ENCODE results near the gene LYZL4. TPM values are rescaled to one million over a fixed set of nuclear protein-coding genes. Genes with fewer than 3 reads are reported as not detected.
A peak's percentile ranks its signal among the peaks of the same experiment; 100 is the strongest.

Gene LYZL4
- total and polyA plus RNA-seq, 2 of the 13 experiments (the other 11 are each of a cell fraction or from before 2014, with no cell fraction given) = not detected

DNA sequence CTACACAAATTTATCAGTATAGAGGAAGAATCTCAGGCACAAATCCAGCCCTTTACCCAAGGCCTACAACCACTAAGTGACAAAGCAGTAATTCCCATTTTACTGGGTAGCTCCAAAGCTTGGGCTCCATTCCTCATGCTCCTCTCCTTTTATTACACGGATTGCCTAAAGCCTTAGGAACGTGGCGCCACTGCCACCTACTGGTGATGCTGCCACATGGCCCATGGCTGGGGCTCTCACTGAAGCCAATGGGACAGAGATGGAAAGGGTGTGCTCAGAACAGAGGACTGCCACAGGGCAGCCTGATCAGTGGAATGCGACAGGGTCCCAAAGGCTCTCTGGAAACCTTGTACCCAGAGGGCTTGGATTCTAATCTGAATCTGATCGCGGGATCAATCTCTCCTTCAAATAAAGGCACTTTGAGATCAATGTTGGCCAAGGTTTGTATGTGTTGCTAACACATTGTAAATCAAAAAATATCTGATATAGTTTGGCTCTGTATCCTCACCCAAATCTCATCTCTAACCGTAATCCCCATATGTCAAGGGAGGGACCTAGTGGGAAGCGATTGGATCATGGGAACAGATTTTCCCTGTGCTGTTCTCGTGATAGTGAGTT lies 33.5 kb upstream of the LYZL4 start (continued):
- TF ChIP-seq SAFB2 (CRISPR knock-in tag; IDR thresholded peaks at IDR 0.05; ENCODE audit: borderline replicate concordance, low read depth) = no peak
- 0 out of 2 replicates have a peak, but pooled peaks have one; percentile 54 for TF ChIP-seq ZNF598 (CRISPR knock-in tag; IDR thresholded peaks at IDR 0.05; ENCODE audit: borderline replicate concordance)
- TF ChIP-seq TSC22D2 (CRISPR knock-in tag; IDR thresholded peaks at IDR 0.05; ENCODE audit: borderline replicate concordance) = 0 out of 2 replicates have a peak, but pooled peaks have one; percentile 64
- TF ChIP-seq, protein P1, sequence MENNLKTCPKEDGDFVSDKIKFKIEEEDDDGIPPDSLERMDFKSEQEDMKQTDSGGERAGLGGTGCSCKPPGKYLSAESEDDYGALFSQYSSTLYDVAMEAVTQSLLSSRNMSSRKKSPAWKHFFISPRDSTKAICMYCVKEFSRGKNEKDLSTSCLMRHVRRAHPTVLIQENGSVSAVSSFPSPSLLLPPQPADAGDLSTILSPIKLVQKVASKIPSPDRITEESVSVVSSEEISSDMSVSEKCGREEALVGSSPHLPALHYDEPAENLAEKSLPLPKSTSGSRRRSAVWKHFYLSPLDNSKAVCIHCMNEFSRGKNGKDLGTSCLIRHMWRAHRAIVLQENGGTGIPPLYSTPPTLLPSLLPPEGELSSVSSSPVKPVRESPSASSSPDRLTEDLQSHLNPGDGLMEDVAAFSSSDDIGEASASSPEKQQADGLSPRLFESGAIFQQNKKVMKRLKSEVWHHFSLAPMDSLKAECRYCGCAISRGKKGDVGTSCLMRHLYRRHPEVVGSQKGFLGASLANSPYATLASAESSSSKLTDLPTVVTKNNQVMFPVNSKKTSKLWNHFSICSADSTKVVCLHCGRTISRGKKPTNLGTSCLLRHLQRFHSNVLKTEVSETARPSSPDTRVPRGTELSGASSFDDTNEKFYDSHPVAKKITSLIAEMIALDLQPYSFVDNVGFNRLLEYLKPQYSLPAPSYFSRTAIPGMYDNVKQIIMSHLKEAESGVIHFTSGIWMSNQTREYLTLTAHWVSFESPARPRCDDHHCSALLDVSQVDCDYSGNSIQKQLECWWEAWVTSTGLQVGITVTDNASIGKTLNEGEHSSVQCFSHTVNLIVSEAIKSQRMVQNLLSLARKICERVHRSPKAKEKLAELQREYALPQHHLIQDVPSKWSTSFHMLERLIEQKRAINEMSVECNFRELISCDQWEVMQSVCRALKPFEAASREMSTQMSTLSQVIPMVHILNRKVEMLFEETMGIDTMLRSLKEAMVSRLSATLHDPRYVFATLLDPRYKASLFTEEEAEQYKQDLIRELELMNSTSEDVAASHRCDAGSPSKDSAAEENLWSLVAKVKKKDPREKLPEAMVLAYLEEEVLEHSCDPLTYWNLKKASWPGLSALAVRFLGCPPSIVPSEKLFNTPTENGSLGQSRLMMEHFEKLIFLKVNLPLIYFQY (CRISPR knock-in tag; IDR thresholded peaks at IDR 0.05; ENCODE audit: borderline replicate concordance) = no peak
- TF ChIP-seq MTA1 (CRISPR knock-in tag; IDR thresholded peaks at IDR 0.05; ENCODE audit: borderline replicate concordance) = no peak
- TF ChIP-seq ZNF749 (CRISPR knock-in tag; IDR thresholded peaks at IDR 0.05; ENCODE audit: borderline replicate concordance) = no peak
- no peak for TF ChIP-seq FOXM1 (CRISPR knock-in tag; IDR thresholded peaks at IDR 0.05)
- peak; percentile 97 for TF ChIP-seq SMC3 (IDR thresholded peaks at IDR 0.05; ENCODE audit: low read length)
- no peak for TF ChIP-seq SIX1 (CRISPR knock-in tag; IDR thresholded peaks at IDR 0.05; ENCODE audit: borderline replicate concordance)
- TF ChIP-seq, protein P2, sequence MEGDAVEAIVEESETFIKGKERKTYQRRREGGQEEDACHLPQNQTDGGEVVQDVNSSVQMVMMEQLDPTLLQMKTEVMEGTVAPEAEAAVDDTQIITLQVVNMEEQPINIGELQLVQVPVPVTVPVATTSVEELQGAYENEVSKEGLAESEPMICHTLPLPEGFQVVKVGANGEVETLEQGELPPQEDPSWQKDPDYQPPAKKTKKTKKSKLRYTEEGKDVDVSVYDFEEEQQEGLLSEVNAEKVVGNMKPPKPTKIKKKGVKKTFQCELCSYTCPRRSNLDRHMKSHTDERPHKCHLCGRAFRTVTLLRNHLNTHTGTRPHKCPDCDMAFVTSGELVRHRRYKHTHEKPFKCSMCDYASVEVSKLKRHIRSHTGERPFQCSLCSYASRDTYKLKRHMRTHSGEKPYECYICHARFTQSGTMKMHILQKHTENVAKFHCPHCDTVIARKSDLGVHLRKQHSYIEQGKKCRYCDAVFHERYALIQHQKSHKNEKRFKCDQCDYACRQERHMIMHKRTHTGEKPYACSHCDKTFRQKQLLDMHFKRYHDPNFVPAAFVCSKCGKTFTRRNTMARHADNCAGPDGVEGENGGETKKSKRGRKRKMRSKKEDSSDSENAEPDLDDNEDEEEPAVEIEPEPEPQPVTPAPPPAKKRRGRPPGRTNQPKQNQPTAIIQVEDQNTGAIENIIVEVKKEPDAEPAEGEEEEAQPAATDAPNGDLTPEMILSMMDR (CRISPR knock-in tag; IDR thresholded peaks at IDR 0.05) = peak; percentile 98
- no peak for TF ChIP-seq NBN (conservative IDR thresholded peaks at IDR 0.05)
- TF ChIP-seq, protein P3, sequence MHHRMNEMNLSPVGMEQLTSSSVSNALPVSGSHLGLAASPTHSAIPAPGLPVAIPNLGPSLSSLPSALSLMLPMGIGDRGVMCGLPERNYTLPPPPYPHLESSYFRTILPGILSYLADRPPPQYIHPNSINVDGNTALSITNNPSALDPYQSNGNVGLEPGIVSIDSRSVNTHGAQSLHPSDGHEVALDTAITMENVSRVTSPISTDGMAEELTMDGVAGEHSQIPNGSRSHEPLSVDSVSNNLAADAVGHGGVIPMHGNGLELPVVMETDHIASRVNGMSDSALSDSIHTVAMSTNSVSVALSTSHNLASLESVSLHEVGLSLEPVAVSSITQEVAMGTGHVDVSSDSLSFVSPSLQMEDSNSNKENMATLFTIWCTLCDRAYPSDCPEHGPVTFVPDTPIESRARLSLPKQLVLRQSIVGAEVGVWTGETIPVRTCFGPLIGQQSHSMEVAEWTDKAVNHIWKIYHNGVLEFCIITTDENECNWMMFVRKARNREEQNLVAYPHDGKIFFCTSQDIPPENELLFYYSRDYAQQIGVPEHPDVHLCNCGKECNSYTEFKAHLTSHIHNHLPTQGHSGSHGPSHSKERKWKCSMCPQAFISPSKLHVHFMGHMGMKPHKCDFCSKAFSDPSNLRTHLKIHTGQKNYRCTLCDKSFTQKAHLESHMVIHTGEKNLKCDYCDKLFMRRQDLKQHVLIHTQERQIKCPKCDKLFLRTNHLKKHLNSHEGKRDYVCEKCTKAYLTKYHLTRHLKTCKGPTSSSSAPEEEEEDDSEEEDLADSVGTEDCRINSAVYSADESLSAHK (CRISPR knock-in tag; IDR thresholded peaks at IDR 0.05; ENCODE audit: borderline replicate concordance) = no peak
- TF ChIP-seq, protein P4, sequence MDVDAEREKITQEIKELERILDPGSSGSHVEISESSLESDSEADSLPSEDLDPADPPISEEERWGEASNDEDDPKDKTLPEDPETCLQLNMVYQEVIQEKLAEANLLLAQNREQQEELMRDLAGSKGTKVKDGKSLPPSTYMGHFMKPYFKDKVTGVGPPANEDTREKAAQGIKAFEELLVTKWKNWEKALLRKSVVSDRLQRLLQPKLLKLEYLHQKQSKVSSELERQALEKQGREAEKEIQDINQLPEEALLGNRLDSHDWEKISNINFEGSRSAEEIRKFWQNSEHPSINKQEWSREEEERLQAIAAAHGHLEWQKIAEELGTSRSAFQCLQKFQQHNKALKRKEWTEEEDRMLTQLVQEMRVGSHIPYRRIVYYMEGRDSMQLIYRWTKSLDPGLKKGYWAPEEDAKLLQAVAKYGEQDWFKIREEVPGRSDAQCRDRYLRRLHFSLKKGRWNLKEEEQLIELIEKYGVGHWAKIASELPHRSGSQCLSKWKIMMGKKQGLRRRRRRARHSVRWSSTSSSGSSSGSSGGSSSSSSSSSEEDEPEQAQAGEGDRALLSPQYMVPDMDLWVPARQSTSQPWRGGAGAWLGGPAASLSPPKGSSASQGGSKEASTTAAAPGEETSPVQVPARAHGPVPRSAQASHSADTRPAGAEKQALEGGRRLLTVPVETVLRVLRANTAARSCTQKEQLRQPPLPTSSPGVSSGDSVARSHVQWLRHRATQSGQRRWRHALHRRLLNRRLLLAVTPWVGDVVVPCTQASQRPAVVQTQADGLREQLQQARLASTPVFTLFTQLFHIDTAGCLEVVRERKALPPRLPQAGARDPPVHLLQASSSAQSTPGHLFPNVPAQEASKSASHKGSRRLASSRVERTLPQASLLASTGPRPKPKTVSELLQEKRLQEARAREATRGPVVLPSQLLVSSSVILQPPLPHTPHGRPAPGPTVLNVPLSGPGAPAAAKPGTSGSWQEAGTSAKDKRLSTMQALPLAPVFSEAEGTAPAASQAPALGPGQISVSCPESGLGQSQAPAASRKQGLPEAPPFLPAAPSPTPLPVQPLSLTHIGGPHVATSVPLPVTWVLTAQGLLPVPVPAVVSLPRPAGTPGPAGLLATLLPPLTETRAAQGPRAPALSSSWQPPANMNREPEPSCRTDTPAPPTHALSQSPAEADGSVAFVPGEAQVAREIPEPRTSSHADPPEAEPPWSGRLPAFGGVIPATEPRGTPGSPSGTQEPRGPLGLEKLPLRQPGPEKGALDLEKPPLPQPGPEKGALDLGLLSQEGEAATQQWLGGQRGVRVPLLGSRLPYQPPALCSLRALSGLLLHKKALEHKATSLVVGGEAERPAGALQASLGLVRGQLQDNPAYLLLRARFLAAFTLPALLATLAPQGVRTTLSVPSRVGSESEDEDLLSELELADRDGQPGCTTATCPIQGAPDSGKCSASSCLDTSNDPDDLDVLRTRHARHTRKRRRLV (CRISPR knock-in tag; IDR thresholded peaks at IDR 0.05) = no peak

All from HepG2 (cell line).